GM10847 (cell line): ENCODE results near the gene PYROXD2.

ENCODE experiments used
- POLR2A ChIP-seq: IDR thresholded peaks from 2 replicates; pipeline ENCODE4 v1.6.1; 2011; ENCODE audit not compliant: insufficient read length; ENCODE audit errors: extremely low read depth

Gene PYROXD2

DNA sequence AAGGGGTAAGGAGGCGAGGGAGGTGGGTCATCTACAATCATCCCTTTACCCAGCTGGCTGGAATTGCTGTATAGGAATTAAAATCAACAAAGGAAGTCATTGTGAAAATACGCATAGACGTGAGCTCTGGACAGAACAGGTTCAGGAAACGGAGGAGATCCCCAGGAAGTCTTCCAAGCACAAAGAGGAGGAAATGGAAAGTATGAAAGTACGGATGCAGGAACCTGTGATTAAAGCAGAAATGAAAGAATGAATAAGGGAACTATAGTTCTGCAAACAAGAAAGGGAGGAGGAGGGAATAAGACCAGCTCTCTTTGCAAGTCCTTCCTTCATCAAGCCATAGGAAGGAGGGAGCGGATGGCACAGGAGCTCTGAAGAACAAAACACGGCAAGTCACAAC is 61.8 kb downstream of the PYROXD2 start:
- TF ChIP-seq POLR2A: no peak

DNA sequence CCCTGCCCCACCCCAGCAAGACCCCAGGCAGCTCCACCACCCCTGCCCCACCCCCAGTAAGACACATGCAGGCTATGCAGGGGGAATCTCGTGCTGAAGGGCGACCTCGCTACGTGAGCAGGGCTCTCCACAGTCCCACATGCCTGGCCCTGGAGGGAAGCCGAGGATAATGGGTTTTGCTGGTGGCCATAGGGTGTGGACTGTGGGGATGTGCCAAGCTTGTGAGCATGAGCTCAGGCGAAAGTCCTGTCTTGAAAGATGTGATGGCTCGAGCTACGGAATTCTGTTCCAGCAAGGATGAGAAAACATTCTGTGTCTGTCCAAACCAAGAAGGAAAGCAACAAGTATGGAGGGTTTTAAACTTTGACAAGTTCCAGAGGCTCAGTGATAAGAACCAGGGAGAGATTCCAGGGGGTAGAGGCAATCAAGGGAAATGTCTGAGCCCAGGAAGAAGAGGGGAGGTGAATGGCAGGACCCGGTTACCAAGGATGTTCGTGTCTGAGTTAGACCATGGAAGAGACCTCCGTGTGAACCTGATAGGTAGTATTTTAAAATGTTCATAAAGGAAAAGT is 63.1 kb downstream of the PYROXD2 start:
- no peak for TF ChIP-seq POLR2A

DNA sequence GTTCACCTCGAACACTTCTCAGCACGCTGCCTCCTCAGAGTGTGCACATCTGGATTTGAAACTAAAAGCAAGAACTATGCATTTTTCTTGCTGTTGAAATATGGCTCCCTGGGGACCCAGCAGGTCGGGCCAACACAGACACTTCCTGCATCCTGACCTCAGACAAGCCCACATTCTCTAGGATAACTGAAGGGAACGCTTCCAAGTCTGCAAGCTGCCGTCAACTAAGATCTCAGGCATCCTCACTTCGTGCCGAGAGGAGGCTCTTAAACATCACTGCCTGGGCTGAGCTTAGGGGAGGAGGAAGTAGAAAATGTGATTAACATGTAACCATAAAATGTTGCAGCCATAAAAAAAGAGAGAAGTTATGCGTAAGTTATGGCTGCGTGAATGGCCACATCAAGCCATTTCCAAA is 65.5 kb downstream of the PYROXD2 start:
- TF ChIP-seq POLR2A: no peak

DNA sequence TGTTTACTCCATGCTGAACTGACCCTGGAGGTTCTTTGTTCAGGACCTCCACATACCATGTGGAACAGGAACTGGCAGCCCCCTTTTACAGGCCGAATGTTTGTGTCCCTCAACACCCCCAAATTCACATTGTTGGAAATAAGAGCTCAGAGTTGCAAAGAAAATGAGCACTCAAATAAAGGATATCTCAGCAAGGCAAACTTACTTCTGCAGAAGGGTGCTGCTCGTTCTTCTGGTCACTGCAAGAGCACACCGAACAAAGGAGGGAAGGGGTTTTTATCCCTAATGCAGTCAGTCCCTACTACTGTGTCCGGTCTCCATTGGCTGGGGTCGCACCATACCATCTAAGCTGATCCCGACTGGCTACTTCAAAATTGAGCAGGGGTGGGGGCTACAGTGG is 68.1 kb downstream of the PYROXD2 start:
- TF ChIP-seq POLR2A: no peak

DNA sequence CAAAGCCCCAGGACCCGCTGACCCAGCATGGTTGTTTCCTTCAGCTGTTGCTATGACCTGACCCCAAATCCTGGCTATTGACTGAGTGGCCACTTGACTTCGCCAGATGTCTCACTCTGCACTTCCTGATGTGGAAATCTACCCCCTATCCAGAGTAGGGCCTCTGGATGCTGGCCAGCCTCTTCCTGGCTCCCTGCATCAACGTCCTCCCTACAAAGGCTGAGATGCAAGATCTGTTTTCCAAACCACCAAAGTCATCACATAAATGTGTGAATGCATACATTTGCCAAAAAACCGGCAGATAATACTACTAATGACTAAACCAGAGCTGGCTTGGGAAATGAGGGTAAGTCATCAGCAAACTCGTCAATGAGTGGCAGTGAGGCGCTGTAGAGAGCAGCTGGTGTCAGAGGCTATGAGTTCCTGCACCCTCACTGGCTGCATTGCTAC is 70.4 kb downstream of the PYROXD2 start:
- TF ChIP-seq POLR2A: no peak

DNA sequence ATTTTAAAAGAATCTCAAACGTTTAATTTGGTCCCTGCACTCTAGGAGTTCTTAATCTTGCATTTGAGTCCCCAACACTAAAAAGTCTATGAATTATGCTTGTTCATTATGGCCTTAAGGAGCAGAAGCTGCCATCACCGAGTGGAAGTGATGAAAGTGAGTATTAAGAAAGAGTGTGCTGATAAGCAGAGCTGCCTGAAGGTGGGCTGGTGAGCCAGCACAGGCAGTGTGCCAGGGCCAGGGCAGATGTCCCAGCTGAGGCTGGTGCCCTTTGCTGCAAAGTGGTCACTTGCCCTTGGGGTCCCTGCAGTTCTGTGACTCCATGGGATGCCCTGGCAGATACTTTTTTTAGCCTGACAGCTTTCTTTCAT is 74.1 kb downstream of the PYROXD2 start:
- TF ChIP-seq POLR2A: no peak

DNA sequence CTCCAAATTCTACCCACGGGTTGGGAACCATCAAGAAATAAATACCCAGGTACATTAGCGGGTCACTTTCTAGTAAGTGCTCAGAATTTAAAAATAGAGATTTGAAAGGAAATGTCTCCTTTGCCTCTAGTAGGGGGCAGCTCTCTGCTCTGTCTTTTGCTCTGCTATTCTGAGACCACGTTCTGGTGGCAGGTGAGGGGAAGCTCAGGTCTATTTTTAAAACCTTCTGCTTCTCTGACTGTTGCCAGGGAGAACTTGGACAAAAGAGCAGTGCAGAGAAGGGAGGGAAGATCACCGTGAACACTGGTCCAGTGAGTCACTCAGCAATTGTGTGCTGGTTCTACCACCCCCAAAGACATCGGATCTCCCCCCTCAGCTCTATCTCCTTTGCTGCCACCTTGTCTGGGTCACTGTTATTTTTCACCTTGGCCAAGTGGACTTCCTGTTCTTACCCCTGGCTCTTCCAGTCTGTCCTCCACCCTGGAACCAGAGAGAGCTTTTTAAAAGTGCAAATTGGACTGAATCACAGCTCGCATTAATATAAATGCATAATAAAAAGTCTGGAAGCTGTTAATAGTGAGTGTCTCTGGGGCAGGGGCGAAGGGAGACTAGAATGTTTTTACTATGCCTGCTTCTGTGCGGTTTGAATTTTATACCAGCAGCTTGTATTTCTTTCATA is 74.6 kb downstream of the PYROXD2 start:
- no peak for TF ChIP-seq POLR2A

DNA sequence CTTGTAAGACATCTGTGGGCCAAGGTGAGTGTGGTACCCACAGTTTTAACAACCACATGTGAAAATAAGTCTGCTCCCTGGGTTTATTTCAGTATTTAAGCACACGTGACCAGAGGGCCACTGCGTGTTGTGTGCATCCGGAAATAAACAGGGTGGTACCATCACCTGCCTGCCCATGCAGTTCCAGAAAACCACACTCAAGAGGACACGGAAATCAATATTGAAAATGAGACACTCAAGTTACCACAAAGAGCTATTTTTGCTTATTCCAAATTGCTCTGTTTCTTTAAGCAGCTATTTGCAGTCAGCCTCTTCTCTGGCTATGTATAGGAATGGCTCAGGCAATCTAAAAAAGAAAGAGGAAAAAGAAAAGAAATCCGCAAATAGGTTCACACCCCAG is 75.2 kb downstream of the PYROXD2 start:
- TF ChIP-seq POLR2A: no peak

DNA sequence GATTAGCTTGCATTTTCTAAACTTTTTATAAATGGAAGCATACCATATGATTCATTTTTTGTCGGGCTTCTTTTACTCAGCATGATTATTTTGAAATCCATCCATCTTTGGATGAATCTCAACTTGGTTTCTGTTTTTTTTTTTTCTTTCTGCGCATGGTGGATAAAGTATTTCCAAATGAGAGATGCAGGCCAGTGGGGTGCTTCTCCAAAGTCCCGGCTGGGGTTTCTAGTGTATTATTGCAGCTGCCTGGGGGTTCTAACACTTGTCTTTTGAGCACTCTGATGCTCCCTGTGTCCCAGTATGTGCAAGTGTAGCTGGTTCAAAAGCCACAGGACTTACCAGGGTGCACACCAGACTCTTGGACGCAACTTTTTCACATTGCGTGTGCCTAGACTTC is 76.1 kb downstream of the PYROXD2 start:
- TF ChIP-seq POLR2A: no peak

DNA sequence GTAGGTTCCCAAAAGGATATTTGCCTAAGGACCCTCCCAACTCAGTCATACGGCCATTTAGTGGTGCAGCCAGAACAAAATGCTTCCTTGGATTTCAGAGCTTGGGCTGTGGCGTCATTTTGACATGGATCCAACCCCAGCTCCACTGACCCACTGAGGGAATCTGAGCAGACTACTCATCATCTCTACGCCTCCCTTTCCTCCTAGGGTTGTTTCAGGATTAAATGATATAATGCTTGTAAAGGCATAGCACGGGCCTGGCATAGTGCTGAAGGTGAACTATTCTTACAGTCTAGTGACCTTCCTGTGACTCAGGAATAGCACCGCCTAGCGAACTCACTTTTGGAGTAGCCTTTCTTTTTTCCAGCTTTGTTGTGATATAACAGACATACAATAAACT is 76.7 kb downstream of the PYROXD2 start:
- TF ChIP-seq POLR2A: no peak

DNA sequence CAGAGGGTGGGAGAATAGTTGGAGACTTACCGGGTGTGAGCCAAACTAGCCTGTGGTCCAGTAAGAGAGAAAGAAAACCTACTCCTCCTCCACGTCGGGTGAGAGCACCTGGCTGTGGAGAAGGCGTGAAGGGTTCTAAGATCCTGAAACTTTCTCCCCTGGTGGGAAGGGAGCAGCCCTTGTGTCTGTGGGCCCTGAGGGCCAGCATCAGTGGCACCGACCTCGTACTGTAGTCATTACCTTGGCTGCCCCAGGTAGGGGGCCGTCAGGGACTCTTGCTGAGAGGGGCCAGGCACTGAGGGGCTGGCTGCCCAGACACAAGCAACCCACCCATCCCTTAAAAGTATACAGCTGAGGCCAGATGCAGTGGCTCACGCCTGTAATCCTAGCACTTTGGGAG is 77.5 kb downstream of the PYROXD2 start:
- no peak for TF ChIP-seq POLR2A
